Measurements from ENCODE around the gene GABRR3. TPM values are rescaled to one million over a fixed set of nuclear protein-coding genes. Genes with fewer than 3 reads are reported as not detected.

Gene GABRR3
- total RNA-seq, 1 experiment from 2014 or later: not detected

DNA sequence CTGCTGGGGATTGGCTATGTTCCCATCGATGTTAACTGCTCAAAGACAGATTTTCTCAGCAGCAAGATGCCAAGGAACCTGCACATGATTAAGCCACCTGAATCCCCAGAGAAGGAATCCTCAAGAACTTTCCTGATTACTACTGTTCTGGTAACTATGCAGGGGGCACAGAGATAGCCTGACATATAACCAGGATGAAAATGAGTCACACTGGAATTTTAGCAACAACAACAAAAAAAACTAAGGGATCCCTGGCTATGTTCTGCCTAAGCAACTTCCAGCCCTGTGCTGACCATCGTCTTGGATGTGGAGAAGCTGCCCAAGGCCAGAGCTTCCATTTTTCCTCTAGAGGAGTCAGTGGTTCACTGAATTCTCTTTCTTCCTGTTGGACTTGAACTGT lies 76.7 kb downstream of the GABRR3 start:
- Histone ChIP-seq H3K4me2 (ENCODE audit: low read length) (no peak overlapping the region), H3K27me3 (ENCODE audit: low read length) (no peaks in the 10 kb centered on the region), H2AFZ (ENCODE audit: low read length) (no peak overlapping the region), H3K36me3 (ENCODE audit: low read depth, low read length) (peaks cover 51% of the 10 kb centered on the region), H3K4me1 (ENCODE audit: insufficient read depth, low read length) (0 out of 2 replicates have a peak, but pooled peaks cover 3% of the 10 kb centered on the region), H4K20me1 (ENCODE audit: low read length) (no peaks in the 10 kb centered on the region), H3F3A (ENCODE audit: low read length, unreplicated experiment) (no peaks in the 10 kb centered on the region), H3K9ac (ENCODE audit: low read length) (no peak overlapping the region), H3K4me3 (ENCODE audit: low read length) (no peak overlapping the region), H3K9me2 (replicated peaks; ENCODE audit: low read length) (no peaks in the 10 kb centered on the region), H3K9me3 (ENCODE audit: low read length) (no peaks in the 10 kb centered on the region), H3K27ac (ENCODE audit: low read length) (no peak overlapping the region), H3K79me2 (ENCODE audit: low read length) (peaks cover 18% of the 10 kb centered on the region)
- ChIA-PET POLR2A (ENCODE audit: unreplicated experiment) (no interaction called here), CTCF (no interaction called here)
- no TSS peak for BruUV-seq (replicated peaks)
- TF ChIP-seq EZH2 (IDR thresholded peaks at IDR 0.05; ENCODE audit: low read length, unreplicated experiment): no peak
- intact Hi-C loops (cut with micrococcal nuclease): no loop called here
- DNase-seq (no peak), ATAC-seq (no peak)

GRCh38 chr3:97957617-97958311 lies 77.4 kb downstream of the GABRR3 start:
- Histone ChIP-seq H3K27me3 (ENCODE audit: low read length) (no peaks in the 10 kb centered on the region), H3K9ac (ENCODE audit: low read length) (no peak overlapping the region), H3K9me2 (replicated peaks; ENCODE audit: low read length) (no peaks in the 10 kb centered on the region), H2AFZ (ENCODE audit: low read length) (no peak overlapping the region), H3K9me3 (ENCODE audit: low read length) (no peaks in the 10 kb centered on the region), H4K20me1 (ENCODE audit: low read length) (no peaks in the 10 kb centered on the region), H3K4me3 (ENCODE audit: low read length) (no peak overlapping the region), H3K36me3 (ENCODE audit: low read depth, low read length) (peaks cover 50% of the 10 kb centered on the region), H3K4me1 (ENCODE audit: insufficient read depth, low read length) (peaks cover 8% of the 10 kb centered on the region), H3F3A (ENCODE audit: low read length, unreplicated experiment) (no peaks in the 10 kb centered on the region), H3K27ac (ENCODE audit: low read length) (no peak overlapping the region), H3K79me2 (ENCODE audit: low read length) (peaks cover 12% of the 10 kb centered on the region), H3K4me2 (ENCODE audit: low read length) (no peak overlapping the region)
- DNase-seq (peak; percentile 36), ATAC-seq (no peak)
- TF ChIP-seq EZH2 (IDR thresholded peaks at IDR 0.05; ENCODE audit: low read length, unreplicated experiment) (no peak), EZH2phosphoT487 (IDR thresholded peaks at IDR 0.05; ENCODE audit: borderline replicate concordance, low read length) (no peak)
- no TSS peak for BruUV-seq (replicated peaks)
- ChIA-PET CTCF (no interaction called here), POLR2A (ENCODE audit: unreplicated experiment) (no interaction called here)
- intact Hi-C loops (cut with micrococcal nuclease): no loop called here

- no peaks in the 10 kb centered on the region for H3K79me2 ChIP-seq (ENCODE audit: low read length)
- H3K4me3 ChIP-seq (ENCODE audit: low read length): no peak overlapping the region
- peaks cover 52% of the 10 kb centered on the region for H3K36me3 ChIP-seq (ENCODE audit: low read depth, low read length)
- no peaks in the 10 kb centered on the region for H3K9me3 ChIP-seq (ENCODE audit: low read length)
- no peaks in the 10 kb centered on the region for H4K20me1 ChIP-seq (ENCODE audit: low read length)
- intact Hi-C loops (cut with micrococcal nuclease): no loop called here
- H3F3A ChIP-seq (ENCODE audit: low read length, unreplicated experiment): no peaks in the 10 kb centered on the region
- H2AFZ ChIP-seq (ENCODE audit: low read length): no peak overlapping the region
- DNase-seq (no peak), ATAC-seq (no peak)
- CTCF ChIA-PET: no interaction called here
- BruUV-seq (replicated peaks): no TSS peak
- no peaks in the 10 kb centered on the region for H3K27me3 ChIP-seq (ENCODE audit: low read length)
- no peak overlapping the region for H3K27ac ChIP-seq (ENCODE audit: low read length)
- H3K9me2 ChIP-seq (replicated peaks; ENCODE audit: low read length): no peaks in the 10 kb centered on the region
- peaks cover 15% of the 10 kb centered on the region for H3K4me1 ChIP-seq (ENCODE audit: insufficient read depth, low read length)
- no peak overlapping the region for H3K9ac ChIP-seq (ENCODE audit: low read length)
- POLR2A ChIA-PET (ENCODE audit: unreplicated experiment): no interaction called here
- H3K4me2 ChIP-seq (ENCODE audit: low read length): no peak overlapping the region
- no peak for TF ChIP-seq CTCF (conservative IDR thresholded peaks at IDR 0.05; ENCODE audit: low read depth, low read length)
- TF ChIP-seq EZH2 (IDR thresholded peaks at IDR 0.05; ENCODE audit: low read length, unreplicated experiment): no peak
- TF ChIP-seq EZH2phosphoT487 (IDR thresholded peaks at IDR 0.05; ENCODE audit: borderline replicate concordance, low read length): no peak
Observed at GRCh38 chr3:97956051-97956450, 79.1 kb downstream of the GABRR3 start.

Data from PC-3 (cell line).